Naive B cell (primary cell): ENCODE measurements around the gene LRSAM1. TPM values are rescaled to one million over a fixed set of nuclear protein-coding genes. Genes with fewer than 3 reads are reported as not detected.
"Not testable (repeated sequence)": the region's sequence is repeated elsewhere in the genome, so short reads cannot be mapped to it uniquely, and the experiment has no call there.

Experiments
- ATAC-seq, 2 donors: fragments of 150-1000 bp; cut with Tn5 transposase; 2 replicates each; pipeline ENCODE4 v1.10.0; 2021; ENCODE audit warnings: low read depth in 2 of 2, mild to moderate bottlenecking in 2 of 2, moderate library complexity in 2 of 2
- DNase-seq: peaks from one replicate; pipeline ENCODE4 v3.0.0; 2022
- H3K27ac Mint-ChIP-seq, 6 donors: one replicate each; pipeline ENCODE4 v1.8.0; 2020 to 2022; ENCODE audit warnings: mild to moderate bottlenecking in 6 of 6, mixed read lengths in 6 of 6, moderate library complexity in 5 of 6, inconsistent platforms in 2 of 6
- H3K27me3 Mint-ChIP-seq, 3 donors: one replicate each; pipeline ENCODE4 v1.8.0; 2021 to 2022; ENCODE audit warnings: mixed read lengths in 3 of 3, mild to moderate bottlenecking in 1 of 3
- H3K36me3 Mint-ChIP-seq, 2 donors: one replicate each; pipeline ENCODE4 v1.8.0; 2020 to 2022; ENCODE audit warnings: mixed read lengths in 2 of 2, inconsistent platforms in 1 of 2, mild to moderate bottlenecking in 1 of 2
- H3K4me1 Mint-ChIP-seq, 3 donors: one replicate each; pipeline ENCODE4 v1.8.0; 2020 to 2022; ENCODE audit warnings: mixed read lengths in 3 of 3, inconsistent platforms in 1 of 3, mild to moderate bottlenecking in 1 of 3, moderate library complexity in 1 of 3
- H3K4me3 Mint-ChIP-seq, 8 donors: one replicate each; pipeline ENCODE4 v1.8.0; 2020 to 2022; ENCODE audit warnings: mild to moderate bottlenecking in 8 of 8, mixed read lengths in 8 of 8, moderate library complexity in 8 of 8, inconsistent platforms in 2 of 8
- H3K9me3 Mint-ChIP-seq, 7 donors: one replicate each; pipeline ENCODE4 v1.8.0; 2020 to 2022; ENCODE audit warnings: mixed read lengths in 7 of 7, mild to moderate bottlenecking in 5 of 7, inconsistent platforms in 2 of 7, moderate library complexity in 1 of 7
- polyA plus RNA-seq, 6 donors: library from polyadenylated mRNA; unstranded; fragments of 300-500 nt; fragmentation: Illumina TruSeq; gene quantifications; one replicate each; pipeline ENCODE4 v1.2.3, GENCODE V29; 2021; ENCODE audit warnings: low read depth in 6 of 6

LRSAM1 gene
- polyA plus RNA-seq, 6 donors from 2014 or later: 4.9 to 9.2 (median 7.0) TPM

- Mint-ChIP-seq H3K27ac (peak overlapping the region in 1 of 6 donors; percentile 95), H3K4me1 (peaks cover 37 to 54% (median 49%) of the 10 kb centered on the region in 3 donors), H3K27me3 (no peaks in the 10 kb centered on the region), H3K36me3 (peaks cover 10 to 11% of the 10 kb centered on the region in 2 donors), H3K9me3 (no peaks in the 10 kb centered on the region), H3K4me3 (peak overlapping the region; percentile 85 to 99 (median 98))
- no peak for DNase-seq
- no peak for ATAC-seq
These were observed 1.4 kb downstream of the LRSAM1 start for GRCh38 chr9:127452691-127453090.

- H3K27ac Mint-ChIP-seq: peak overlapping the region in 5 of 6 donors; percentile 17 to 88 (median 56)
- no peaks in the 10 kb centered on the region for H3K9me3 Mint-ChIP-seq
- H3K27me3 Mint-ChIP-seq: no peaks in the 10 kb centered on the region
- ATAC-seq (no peak), DNase-seq (no peak)
- peak overlapping the region in 5 of 8 donors; percentile 26 to 79 (median 56) for H3K4me3 Mint-ChIP-seq
- H3K36me3 Mint-ChIP-seq: peaks cover 4 to 7% of the 10 kb centered on the region in 2 donors
- peaks cover 25 to 33% (median 27%) of the 10 kb centered on the region in 3 donors for H3K4me1 Mint-ChIP-seq
These were observed 4.1 kb downstream of the LRSAM1 start for GRCh38 chr9:127455324-127455992.

GRCh38 chr9:127457191-127457878, 6.0 kb downstream of the LRSAM1 start:
- Mint-ChIP-seq H3K27me3 (no peaks in the 10 kb centered on the region), H3K4me1 (peaks cover 10 to 20% (median 18%) of the 10 kb centered on the region in 3 donors), H3K36me3 (peaks cover 0 to 17% of the 10 kb centered on the region in 2 donors), H3K9me3 (no peaks in the 10 kb centered on the region), H3K27ac (peak overlapping the region in 2 of 6 donors; percentile 29 to 86), H3K4me3 (no peak overlapping the region)
- ATAC-seq (no peak), DNase-seq (no peak)

GRCh38 chr9:127458921-127459320, 7.6 kb downstream of the LRSAM1 start:
- H3K36me3 Mint-ChIP-seq: peaks cover 0 to 22% of the 10 kb centered on the region in 2 donors

GRCh38 chr9:127463382-127463781, 12.1 kb downstream of the LRSAM1 start:
- ATAC-seq (no peak), DNase-seq (no peak)
- H3K36me3 Mint-ChIP-seq: peaks cover 0 to 23% of the 10 kb centered on the region in 2 donors
- H3K9me3 Mint-ChIP-seq: no peaks in the 10 kb centered on the region
- H3K4me1 Mint-ChIP-seq: peaks cover 0 to 4% (median 2%) of the 10 kb centered on the region in 3 donors
- no peaks in the 10 kb centered on the region for H3K27me3 Mint-ChIP-seq
- no peak overlapping the region for H3K27ac Mint-ChIP-seq
- no peak overlapping the region for H3K4me3 Mint-ChIP-seq

More at GRCh38 chr9:127458921-127459320, 7.6 kb downstream of the LRSAM1 start:
- DNase-seq (no peak), ATAC-seq (no peak)
- no peaks in the 10 kb centered on the region for H3K27me3 Mint-ChIP-seq
- H3K27ac Mint-ChIP-seq: no peak overlapping the region
- H3K9me3 Mint-ChIP-seq: no peaks in the 10 kb centered on the region
- peaks cover 9 to 15% (median 10%) of the 10 kb centered on the region in 3 donors for H3K4me1 Mint-ChIP-seq
- H3K4me3 Mint-ChIP-seq: no peak overlapping the region

GRCh38 chr9:127463911-127464310, 12.6 kb downstream of the LRSAM1 start:
- Mint-ChIP-seq H3K27me3 (no peaks in the 10 kb centered on the region), H3K4me3 (no peak overlapping the region), H3K4me1 (peaks cover 0 to 4% (median 2%) of the 10 kb centered on the region in 3 donors), H3K27ac (no peak overlapping the region), H3K9me3 (no peaks in the 10 kb centered on the region), H3K36me3 (peaks cover 0 to 23% of the 10 kb centered on the region in 2 donors)
- ATAC-seq: no peak
- no peak for DNase-seq

- not testable (repeated sequence) for H3K27ac Mint-ChIP-seq, H3K4me1 Mint-ChIP-seq, H3K27me3 Mint-ChIP-seq, ATAC-seq, H3K4me3 Mint-ChIP-seq, H3K9me3 Mint-ChIP-seq, DNase-seq
- peaks cover 0 to 22% of the 10 kb centered on the region in 2 donors for H3K36me3 Mint-ChIP-seq
These were observed 15.2 kb downstream of the LRSAM1 start for GRCh38 chr9:127466407-127466917.

GRCh38 chr9:127467621-127468020, 16.3 kb downstream of the LRSAM1 start:
- H3K4me1 Mint-ChIP-seq: peaks cover 0 to 2% (median 0%) of the 10 kb centered on the region in 3 donors
- peaks cover under 1 to 11% of the 10 kb centered on the region in 2 donors for H3K36me3 Mint-ChIP-seq
- DNase-seq (no peak), ATAC-seq (no peak)
- peak overlapping the region in 2 of 6 donors; percentile 15 to 76 for H3K27ac Mint-ChIP-seq
- H3K4me3 Mint-ChIP-seq: no peak overlapping the region
- H3K9me3 Mint-ChIP-seq: no peaks in the 10 kb centered on the region
- no peaks in the 10 kb centered on the region for H3K27me3 Mint-ChIP-seq

GRCh38 chr9:127470662-127471061, 19.4 kb downstream of the LRSAM1 start:
- Mint-ChIP-seq H3K27ac (peak overlapping the region in 1 of 6 donors; percentile 54), H3K4me1 (peaks cover 0 to 2% (median 0%) of the 10 kb centered on the region in 3 donors), H3K27me3 (no peaks in the 10 kb centered on the region), H3K36me3 (peaks cover 8 to 23% of the 10 kb centered on the region in 2 donors), H3K4me3 (no peak overlapping the region), H3K9me3 (peaks cover 0 to 2% (median 0%) of the 10 kb centered on the region in 7 donors)
- no peak for ATAC-seq
- no peak for DNase-seq

- H3K36me3 Mint-ChIP-seq: peaks cover 13 to 16% of the 10 kb centered on the region in 2 donors
- ATAC-seq (no peak), DNase-seq (no peak)
- no peak overlapping the region for H3K4me3 Mint-ChIP-seq
- no peaks in the 10 kb centered on the region for H3K27me3 Mint-ChIP-seq
- peaks cover 0 to 2% (median 0%) of the 10 kb centered on the region in 7 donors for H3K9me3 Mint-ChIP-seq
- peak overlapping the region in 1 of 6 donors; percentile 30 for H3K27ac Mint-ChIP-seq
- H3K4me1 Mint-ChIP-seq: no peaks in the 10 kb centered on the region
These were observed 22.2 kb downstream of the LRSAM1 start for GRCh38 chr9:127473501-127473900.

- H3K27me3 Mint-ChIP-seq: no peaks in the 10 kb centered on the region
- peak overlapping the region in 1 of 6 donors; percentile 88 for H3K27ac Mint-ChIP-seq
- H3K4me3 Mint-ChIP-seq: no peak overlapping the region
- DNase-seq (no peak), ATAC-seq (no peak)
- peaks cover 14 to 16% of the 10 kb centered on the region in 2 donors for H3K36me3 Mint-ChIP-seq
- H3K9me3 Mint-ChIP-seq: peaks cover 0 to 2% (median 0%) of the 10 kb centered on the region in 7 donors
- H3K4me1 Mint-ChIP-seq: no peaks in the 10 kb centered on the region
These were observed 22.6 kb downstream of the LRSAM1 start for GRCh38 chr9:127473932-127474331.

GRCh38 chr9:127474592-127474991, 23.3 kb downstream of the LRSAM1 start:
- H3K36me3 Mint-ChIP-seq: peaks cover 14 to 16% of the 10 kb centered on the region in 2 donors

GRCh38 chr9:127479507-127480081, 28.3 kb downstream of the LRSAM1 start:
- Mint-ChIP-seq H3K9me3 (no peaks in the 10 kb centered on the region), H3K36me3 (peaks cover 5 to 11% of the 10 kb centered on the region in 2 donors), H3K4me1 (no peaks in the 10 kb centered on the region), H3K27ac (no peak overlapping the region), H3K27me3 (no peaks in the 10 kb centered on the region), H3K4me3 (no peak overlapping the region)
- DNase-seq (no peak), ATAC-seq (no peak)

More at GRCh38 chr9:127474592-127474991, 23.3 kb downstream of the LRSAM1 start:
- ATAC-seq (no peak), DNase-seq (no peak)
- H3K27ac Mint-ChIP-seq: no peak overlapping the region
- H3K4me1 Mint-ChIP-seq: no peaks in the 10 kb centered on the region
- no peak overlapping the region for H3K4me3 Mint-ChIP-seq
- peaks cover 0 to 2% (median 0%) of the 10 kb centered on the region in 7 donors for H3K9me3 Mint-ChIP-seq
- no peaks in the 10 kb centered on the region for H3K27me3 Mint-ChIP-seq
